CD4-positive, alpha-beta T cell treated with Interleukin-12 subunit alpha and Interleukin-12 subunit beta, for 1 hour (primary cell): Measurements from ENCODE around the gene BTRC.
A peak's percentile ranks its signal among the peaks of the same experiment; 100 is the strongest.
"Not testable (repeated sequence)": the region's sequence is repeated elsewhere in the genome, so short reads cannot be mapped to it uniquely, and the experiment has no call there.

Experiments used
- DNase-seq: peaks from one replicate; pipeline ENCODE4 v3.0.0-alpha.2; 2020

The BTRC gene

GRCh38 chr10:101570428-101571270 is 216.7 kb downstream of the BTRC start:
- DNase-seq: no peak

GRCh38 chr10:101571271-101571925 is 217.4 kb downstream of the BTRC start:
- DNase-seq: no peak

GRCh38 chr10:101572126-101572525 is 218.2 kb downstream of the BTRC start:
- DNase-seq: no peak

DNA sequence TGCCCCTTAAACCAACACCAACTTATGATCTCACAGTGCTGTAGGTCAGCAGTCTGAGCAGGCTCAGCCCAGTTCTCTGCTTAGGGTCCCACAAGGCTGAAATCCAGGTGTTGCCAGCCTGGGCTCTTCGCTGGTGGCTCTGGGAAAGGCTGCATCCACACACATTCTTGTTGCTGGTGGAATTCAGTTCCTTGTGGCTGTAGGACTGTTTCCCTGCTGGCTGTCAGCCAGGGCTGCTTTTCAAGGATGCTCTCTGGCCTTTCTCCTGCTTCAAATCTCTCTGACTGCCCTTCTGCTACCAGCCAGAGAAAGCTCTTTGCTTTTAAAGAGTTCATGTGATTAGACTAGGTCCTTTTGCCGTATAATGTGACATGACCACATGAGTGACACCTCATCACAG is 218.8 kb downstream of the BTRC start:
- DNase-seq: no peak

GRCh38 chr10:101573885-101574753 is 220.2 kb downstream of the BTRC start:
- DNase-seq: no peak

DNA sequence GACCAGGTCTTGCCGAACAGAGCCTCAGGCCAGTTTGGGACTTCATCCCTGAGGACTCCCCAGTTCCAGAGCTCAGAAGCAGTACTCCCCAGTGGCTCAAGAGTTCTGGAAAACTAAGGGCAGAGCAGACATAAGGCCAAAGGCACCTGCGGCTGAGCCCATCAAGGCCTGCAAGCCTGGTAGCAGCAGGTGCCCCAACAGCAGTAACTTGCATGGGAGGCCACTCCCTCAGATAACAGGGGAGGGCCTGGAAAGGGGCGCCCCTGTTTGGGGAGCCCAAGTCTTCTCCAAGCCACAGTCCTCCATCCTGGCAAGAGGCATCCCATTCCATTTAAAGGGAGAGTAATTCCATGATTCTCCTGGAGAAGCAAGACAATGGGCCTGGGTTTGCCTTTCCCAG is 221.1 kb downstream of the BTRC start:
- no peak for DNase-seq

DNA sequence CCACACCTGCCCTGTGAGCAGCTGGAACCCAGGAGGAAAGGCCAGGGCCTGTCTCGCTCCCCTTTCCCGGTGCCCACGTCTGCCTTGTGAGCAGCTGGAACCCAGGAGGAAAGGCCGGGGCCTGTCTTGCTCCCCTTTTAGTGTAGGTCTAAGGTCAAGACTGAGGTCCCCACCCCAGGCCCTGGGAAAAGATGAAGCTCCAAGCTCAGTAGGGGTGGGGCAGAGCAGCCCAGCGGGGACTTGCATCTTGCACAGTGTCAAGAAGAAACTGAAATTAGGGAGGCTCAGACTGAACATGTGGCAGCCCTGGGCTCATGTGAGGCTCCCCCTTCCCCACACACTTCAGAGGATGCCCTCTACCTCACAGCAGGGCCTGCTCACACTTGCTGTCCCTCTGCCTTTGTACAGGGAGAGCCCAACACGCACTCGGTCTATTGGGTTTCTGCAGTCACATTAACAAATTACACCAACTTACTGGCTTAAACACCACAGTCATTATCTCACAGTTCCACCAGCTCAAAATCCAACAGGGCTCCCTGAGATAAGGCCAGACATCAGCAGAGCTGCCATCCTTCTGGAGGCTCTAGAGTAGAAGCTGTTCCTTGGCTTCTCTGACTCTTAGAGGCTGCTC is 221.7 kb downstream of the BTRC start:
- no peak for DNase-seq

- DNase-seq: no peak
Observed at GRCh38 chr10:101576211-101576863, 222.4 kb downstream of the BTRC start.

DNA sequence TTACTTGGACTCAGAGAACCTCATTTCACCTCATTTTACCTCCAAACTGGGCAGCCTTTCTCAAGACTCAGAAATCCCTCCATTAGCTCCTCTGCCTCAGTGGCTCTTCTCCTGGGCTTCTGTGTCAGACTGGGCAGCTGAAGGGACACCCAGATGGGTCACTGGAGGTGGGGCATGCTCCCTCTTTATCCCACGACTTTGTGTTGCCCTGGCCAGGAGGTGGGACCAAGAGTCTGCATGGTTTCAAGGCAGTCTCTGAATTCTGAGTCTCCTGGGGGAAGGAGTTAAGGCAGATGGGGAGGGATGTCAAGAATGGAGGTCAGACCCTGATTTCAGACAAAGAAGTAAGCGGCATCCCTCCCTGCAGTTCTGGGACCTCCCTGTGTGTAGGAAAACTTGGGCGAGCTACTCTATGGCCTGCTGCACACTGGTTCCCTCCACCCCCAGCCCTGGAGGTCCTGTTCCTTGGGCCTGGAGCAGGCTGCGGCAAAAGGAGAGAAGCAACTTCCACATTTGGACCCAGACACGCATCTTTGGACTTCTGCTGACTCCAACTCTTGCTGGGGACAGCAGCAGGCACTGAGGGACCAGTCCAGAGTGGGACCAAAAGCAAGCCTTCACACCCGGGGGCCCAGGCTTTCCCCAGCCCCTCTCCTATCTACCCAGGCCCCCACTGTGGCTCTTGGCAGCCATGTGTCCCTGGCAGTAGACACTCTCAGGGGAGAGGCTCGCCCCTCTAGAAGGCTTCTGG is 223.3 kb downstream of the BTRC start:
- DNase-seq: no peak

- DNase-seq: no peak
Observed at GRCh38 chr10:101578192-101578591, 224.2 kb downstream of the BTRC start.

- DNase-seq: no peak
Observed at GRCh38 chr10:101578803-101579515, 225.0 kb downstream of the BTRC start.

DNA sequence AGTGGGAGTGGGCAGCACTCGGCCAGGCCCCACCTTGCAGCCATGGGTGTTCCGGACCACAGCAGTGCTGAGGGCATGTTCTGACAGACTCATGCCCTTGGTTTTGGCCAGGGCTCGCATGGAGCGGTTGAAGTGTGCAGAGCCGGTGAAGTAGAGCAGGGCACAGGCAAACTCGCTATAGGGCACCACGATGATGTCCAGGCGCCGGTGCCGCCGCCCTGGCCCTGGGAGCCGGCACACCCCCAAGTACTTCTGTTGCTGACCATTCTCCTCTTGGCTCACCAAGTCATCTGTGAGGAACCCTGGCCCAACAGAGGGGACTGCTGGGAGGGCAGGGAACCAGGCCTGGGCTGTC is 225.5 kb downstream of the BTRC start:
- DNase-seq: no peak

DNA sequence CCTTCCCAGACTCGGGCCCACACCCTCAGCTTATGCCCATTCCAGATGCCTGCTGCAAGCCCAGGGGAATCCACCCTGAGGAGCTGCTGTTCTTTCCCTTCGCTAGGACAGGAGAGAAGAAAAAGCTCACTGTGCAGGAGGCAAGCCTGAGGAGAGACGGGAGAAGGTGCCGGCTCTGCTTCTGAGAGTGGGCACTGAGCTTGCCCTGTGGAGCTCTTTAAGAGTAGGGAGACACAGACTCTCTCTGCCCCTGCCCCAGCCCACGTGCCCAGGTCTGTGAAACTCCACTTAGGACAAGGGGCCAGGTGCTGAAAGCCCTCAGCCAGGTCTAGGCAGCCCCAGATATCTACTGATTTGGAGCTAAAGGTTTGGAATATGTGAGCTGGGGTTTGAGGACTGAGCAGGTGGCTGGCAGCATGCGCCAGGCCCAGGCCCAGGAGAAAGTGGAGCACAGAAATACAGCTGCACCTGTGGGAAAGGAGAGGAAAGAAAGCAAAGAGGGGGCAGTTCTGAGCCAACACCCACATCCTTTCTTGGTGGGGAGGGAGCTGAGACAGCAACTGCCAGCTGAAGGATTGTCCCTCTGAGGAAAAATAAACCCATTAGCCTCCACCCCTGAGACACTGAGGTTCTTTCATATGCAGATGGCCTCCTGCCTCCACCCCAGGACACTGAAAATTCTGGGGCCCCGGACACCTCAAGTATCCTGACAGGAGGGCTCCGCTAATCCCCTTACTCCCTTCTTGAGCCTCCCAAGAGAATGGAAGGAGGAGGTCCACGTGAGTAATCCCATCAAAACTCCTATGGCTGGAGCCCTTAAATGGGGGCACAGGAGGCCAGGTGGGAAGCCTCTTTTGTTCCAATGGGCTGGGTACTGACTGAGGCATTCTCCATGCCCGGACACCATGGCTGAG is 226.8 kb downstream of the BTRC start:
- no peak for DNase-seq

GRCh38 chr10:101585841-101586240 is 231.9 kb downstream of the BTRC start:
- no peak for DNase-seq

GRCh38 chr10:101587725-101588653 is 234.0 kb downstream of the BTRC start, which contains the start of the genes DPCD and POLL:
TSS of gene DPCD (plus strand) at chr10:101588321. CDS start at chr10:101588337, 16 bp downstream.
TSS of gene POLL (minus strand) at chr10:101588257. CDS start at chr10:101587360, 897 bp downstream.
- peak; percentile 90 for DNase-seq

GRCh38 chr10:101588879-101589278 is 234.9 kb downstream of the BTRC start:
- no peak for DNase-seq

DNA sequence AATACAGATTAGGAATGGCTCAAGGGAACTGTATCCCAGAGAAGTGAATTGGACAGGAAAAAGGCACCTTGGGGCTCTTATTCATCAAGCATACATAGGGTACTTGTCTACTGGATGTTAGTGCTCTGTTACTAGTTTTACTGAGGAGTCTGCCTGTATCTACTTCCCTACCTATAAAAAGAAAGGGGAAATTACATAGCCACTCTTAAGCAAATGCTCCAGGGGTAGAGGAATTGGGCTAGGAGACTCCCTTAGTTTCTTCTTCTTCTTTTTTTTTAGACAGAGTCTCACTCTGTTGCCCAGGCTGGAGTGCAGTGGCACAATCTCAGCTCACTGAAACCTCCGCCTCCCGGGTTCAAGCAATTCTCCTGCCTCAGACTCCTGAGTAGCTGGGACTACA is 239.4 kb downstream of the BTRC start:
- not testable (repeated sequence) for DNase-seq
